HEK293T (cell line): ENCODE results near the gene SNTG2.

Source experiments
- ARNT ChIP-seq: fragments of 450-650 bp; IDR thresholded peaks from 2 replicates; pipeline ENCODE4 v1.6.1; 2017; ENCODE audit warnings: mild to moderate bottlenecking
- FOXA1 ChIP-seq: fragments of 450-650 bp; IDR thresholded peaks from 2 replicates; pipeline ENCODE4 v1.6.1; 2016; ENCODE audit warnings: mild to moderate bottlenecking
- FOXM1 ChIP-seq: fragments of 450-650 bp; IDR thresholded peaks from 2 replicates; pipeline ENCODE4 v1.6.1; 2017; ENCODE audit warnings: mild to moderate bottlenecking, borderline replicate concordance

DNA sequence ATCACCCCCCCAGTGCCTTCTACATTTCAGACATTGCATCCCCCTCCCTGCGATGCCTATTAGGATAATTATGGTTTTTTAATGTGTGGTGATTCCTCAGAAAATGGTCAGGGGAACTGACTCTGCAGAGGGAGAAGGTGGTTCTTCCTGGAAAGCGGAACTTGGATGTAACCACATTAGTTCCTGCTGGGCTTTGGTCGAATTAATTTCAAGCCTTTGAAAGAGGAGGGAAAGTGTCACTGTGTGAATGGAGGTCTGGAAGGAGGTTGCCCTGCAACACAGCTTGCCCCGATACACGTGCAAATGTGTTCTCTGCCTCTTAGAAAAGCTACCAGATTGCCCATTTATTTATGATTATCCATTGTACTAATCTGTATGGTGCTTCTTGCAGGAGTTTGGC lies 399.5 kb downstream of the SNTG2 start:
- TF ChIP-seq FOXM1 (no peak), ARNT (no peak), FOXA1 (no peak)
